Measurements from ENCODE around the gene C1QTNF9. TPM values are rescaled to one million over a fixed set of nuclear protein-coding genes. Genes with fewer than 3 reads are reported as not detected.
"Not testable (repeated sequence)": the region's sequence is repeated elsewhere in the genome, so short reads cannot be mapped to it uniquely, and the experiment has no call there.

The C1QTNF9 gene
- total RNA-seq, 1 experiment from 2014 or later = 0.51 TPM

DNA sequence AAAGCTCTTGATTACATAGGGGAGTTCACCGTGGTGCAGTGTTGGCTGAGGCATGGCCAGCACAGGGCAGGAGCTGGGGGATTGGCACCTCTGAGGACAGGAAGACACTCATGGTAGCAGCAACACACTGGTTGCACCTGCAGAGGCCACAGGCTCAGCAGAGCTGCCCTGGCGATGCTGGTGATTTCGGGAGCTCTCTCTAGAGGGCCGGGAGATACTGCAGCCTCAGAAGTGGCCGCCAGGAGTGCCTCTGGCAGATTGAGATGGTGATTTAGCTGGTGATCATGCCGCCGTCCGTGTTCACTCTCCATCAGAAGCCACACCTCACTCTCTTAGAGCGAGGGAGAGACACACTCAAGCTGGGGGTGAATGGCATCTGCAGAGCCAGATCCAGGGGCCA lies 49.9 kb downstream of the C1QTNF9 start:
- DNase-seq (ENCODE audit: low read depth) = not testable (repeated sequence)

DNA sequence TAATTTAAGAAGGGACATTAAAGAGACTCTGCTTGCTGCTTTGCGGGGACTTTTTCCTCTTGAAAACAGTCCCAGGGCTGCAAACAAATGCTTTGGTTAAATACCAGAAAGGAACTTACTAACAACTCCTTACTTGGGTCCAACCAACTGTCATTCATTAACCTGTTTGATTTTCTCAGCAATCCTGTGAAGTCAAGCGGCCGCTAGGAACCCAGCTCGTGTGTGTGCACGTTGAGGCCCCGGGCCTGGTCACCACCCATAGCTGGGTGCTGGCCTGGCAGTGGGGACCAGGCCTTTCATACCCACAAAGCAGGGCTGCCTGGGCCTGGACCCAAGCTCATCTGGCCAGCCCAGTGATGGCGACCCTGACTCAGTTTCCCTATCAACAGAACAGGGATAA lies 50.7 kb downstream of the C1QTNF9 start:
- no peak for DNase-seq (ENCODE audit: low read depth)

DNA sequence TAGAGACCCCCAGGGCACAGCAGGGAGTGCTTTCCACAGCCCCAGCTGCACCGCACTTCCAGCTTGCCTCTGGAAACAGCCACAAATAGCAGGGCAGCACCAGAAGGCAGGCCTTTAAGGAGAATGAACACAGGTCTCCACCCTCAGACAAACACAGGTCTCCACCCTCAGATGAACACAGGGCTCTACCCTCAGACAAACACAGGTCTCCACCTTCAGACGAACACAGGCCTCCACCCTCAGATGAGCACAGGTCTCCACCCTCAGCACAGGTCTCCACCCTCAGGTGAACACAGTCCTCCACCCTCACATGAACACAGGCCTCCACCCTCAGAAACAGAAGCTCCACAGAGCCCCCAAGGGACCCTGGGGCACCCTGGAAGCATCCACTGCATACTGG lies 51.7 kb downstream of the C1QTNF9 start:
- DNase-seq (ENCODE audit: low read depth) = no peak

DNA sequence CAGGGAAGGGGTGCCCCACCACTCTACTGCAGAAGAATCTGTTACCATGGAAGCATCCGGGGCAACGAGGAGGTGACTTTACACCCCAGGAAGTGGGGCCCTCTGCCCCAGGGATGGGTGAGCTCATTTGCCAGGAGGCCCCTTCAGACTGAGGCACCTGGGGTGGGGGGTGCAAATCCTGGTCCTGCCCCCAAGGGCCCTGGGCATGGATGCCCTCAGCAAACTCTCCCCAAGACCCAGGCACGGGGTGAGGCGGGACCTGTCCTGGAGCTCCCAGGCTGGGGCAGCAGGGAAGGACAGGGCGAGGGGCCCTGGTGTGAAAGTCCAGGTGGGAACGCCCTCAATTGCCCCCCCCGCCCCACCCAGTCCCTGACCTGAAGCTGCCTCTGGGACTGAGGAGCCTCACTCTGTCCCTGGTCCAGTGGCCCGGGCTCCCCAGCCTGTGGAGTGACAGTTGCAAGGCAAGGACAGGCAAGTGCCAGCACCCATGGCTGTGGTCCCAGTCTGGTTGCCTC lies 52.5 kb downstream of the C1QTNF9 start:
- no peak for DNase-seq (ENCODE audit: low read depth)

DNA sequence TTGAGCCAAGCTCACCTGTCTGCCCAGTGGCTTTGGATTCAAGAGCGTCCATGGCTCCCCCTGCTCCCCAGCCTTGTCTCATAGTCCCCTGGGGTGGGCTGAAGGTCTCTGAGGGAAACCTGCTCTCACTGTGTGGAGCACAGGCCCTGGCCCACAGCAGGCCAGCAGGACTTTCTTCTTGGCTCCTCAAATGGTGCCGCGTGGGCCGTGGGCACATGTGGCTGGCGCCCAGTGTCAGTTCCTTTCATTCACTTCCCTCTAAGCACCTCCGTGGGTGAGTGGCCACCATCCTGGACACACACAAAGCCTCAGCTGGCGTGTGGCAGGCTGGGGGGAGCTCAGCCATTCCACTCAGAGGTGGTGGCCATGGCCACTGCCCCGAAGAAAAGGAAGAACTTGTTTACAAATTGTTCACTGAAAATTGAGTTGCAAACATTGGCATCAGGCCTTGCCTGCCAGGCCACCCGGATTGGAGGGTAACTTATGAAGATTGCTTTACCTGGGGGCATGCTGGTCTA lies 53.1 kb downstream of the C1QTNF9 start:
- no peak for DNase-seq (ENCODE audit: low read depth)

DNA sequence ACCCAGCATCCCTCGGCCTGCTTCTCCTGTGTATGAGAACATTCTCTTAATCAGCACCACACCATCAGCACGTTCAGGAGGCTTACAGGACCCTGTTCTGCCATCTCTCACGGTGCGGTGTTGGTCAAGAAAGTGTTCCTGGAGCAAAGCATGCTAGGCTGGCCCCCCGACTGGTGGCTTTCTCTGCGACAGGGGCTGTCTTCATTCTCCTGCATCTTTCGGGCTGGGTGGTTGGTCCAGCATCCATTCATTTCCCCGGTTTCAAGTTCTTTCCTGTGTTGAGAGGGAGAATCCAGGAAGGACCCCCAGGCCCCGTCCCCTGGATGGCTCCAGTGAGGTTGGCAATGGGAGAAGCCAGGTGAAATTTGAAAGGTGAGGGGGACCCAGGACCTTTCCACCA lies 55.8 kb downstream of the C1QTNF9 start:
- no peak for DNase-seq (ENCODE audit: low read depth)

DNA sequence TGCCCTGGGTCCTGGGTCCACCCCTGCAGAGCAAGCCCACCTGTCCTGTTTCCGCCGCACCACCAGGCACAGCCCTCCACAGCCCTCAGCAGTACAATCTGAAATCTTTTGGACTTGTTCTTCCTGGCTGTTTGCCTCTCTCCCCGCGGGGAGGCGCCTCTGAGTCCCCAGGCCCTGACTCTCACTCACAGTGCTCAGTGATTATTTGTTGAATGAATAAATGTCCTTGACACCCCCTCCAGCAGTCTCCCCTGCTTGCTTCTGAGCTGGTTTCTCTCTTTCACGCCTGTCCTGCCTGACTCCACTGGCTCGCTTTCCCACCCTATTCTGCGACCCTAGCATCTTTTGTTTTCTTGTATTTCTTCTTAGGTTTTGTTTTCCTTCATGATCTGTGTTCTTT lies 56.9 kb downstream of the C1QTNF9 start:
- DNase-seq (ENCODE audit: low read depth) = not testable (repeated sequence)

DNA sequence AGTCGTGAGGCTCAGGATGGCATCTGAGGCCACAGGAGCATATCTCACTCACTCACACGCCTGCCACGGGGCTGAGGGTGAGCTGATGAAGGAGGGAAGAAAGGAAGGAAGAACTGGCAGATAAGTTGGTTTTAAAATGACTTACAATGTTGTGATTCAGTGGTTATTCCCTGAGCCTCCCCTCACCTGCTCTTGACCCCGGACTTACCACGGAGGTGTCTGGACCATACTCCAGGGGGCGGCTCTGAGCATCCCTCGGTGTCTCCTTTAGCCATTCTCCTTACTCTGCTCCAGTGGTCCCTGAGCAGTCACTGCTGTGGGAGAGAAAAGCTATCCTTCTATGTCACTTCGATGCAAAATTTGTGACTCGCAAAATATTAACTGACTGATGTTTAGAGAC lies 61.9 kb downstream of the C1QTNF9 start:
- DNase-seq (ENCODE audit: low read depth) = not testable (repeated sequence)

Other genes with a start within 250 kb of the C1QTNF9 start
- gene SPATA13, start 148.9 kb upstream of the C1QTNF9 start, total RNA-seq (2014; rRNA removed; shearing (Covaris generic)) = 4.6 and 7.7 TPM in 2 replicates
- gene PARP4, start 203.2 kb downstream of the C1QTNF9 start, total RNA-seq (2014; rRNA removed; shearing (Covaris generic)) = 44.0 and 47.6 TPM in 2 replicates

Measured in HT1080 (cell line).